CD4-positive, alpha-beta T cell treated with Interleukin-12 subunit alpha and Interleukin-12 subunit beta, for 1 hour (primary cell): ENCODE data around the gene CLTC.

ENCODE experiments used
- DNase-seq: peaks from one replicate; pipeline ENCODE4 v3.0.0-alpha.2; 2020

Gene CLTC

DNA sequence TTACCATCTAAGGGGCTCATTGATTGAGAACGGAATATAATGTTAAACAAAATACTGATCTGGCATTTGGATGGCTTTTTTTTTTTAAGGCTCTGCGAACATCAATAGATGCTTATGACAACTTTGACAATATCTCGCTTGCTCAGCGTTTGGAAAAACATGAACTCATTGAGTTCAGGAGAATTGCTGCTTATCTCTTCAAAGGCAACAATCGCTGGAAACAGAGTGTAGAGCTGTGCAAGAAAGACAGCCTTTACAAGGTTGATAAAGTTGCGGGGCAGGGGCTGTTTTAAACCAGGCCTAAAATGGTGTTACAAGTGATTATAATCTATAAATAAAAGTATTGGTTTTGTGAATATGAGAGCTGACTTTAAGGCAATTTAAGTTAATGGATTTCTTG is 65.3 kb downstream of the CLTC start:
- no peak for DNase-seq

DNA sequence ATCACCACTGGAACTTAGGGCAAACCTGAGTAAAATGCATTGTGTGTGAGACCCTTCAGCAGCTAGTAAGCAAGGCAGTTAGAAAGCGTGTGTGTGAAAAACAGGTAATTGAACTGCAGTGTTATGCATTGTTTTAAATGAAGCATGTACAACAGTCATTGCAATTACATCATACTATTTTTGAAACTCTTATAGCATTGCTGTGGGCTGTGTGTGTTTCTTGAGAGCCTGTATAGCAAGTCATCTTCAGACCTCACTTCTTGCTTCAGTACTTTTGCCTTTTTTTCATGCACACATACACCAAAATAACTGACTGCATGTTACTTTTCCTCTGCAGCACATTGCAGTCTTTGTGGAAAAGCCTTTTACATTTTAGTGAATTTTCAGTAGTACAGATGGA is 68.3 kb downstream of the CLTC start:
- DNase-seq = no peak

DNA sequence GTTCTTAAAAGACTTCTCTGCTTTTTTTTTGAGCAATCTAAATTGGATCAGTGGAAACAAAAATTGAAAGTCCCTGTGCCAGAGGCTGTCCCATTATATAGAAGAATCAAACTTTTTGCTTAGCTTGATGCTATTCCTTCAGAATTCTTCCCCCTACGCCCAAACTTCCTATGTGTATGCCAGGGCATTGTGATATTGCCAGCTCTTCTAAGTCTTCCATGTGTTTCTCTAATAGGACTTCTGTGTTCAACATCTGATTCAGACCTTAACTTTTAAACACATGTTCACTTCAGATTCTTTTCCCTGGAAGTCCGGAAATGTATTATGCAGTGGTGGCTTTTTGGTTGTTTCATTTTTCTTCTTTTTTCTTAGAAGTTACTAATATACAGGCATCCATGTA is 68.8 kb downstream of the CLTC start:
- DNase-seq = no peak

DNA sequence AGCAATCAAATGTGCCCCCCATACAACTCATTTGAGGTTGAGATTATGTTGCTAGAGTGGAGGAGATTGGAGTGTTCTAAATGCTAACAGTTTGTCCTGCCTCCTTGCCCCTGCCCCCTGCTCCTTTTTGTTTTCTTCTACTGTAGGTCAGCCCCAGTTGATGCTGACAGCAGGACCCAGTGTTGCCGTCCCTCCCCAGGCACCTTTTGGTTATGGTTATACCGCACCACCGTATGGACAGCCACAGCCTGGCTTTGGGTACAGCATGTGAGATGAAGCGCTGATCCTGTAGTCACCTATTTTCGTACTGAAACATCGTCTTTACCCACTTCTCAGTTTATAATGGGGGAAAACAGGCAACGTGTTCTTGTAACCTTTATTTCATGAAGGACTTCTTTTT is 73.9 kb downstream of the CLTC start:
- DNase-seq = no peak

DNA sequence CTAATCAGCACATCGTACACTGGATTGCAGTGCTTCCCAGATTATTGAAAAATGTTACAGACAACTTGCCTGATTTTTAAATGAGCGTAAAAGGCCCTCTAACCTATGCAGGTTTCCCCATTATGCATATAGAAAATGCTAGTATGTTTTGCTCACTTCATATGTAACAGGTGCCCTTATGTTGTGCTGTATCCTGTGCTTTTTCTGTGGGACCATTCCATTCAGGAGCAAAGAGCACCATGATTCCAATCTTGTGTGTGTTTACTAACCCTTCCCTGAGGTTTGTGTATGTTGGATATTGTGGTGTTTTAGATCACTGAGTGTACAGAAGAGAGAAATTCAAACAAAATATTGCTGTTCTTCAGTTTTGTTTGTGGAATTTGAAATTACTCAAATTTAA is 74.6 kb downstream of the CLTC start:
- no peak for DNase-seq

DNA sequence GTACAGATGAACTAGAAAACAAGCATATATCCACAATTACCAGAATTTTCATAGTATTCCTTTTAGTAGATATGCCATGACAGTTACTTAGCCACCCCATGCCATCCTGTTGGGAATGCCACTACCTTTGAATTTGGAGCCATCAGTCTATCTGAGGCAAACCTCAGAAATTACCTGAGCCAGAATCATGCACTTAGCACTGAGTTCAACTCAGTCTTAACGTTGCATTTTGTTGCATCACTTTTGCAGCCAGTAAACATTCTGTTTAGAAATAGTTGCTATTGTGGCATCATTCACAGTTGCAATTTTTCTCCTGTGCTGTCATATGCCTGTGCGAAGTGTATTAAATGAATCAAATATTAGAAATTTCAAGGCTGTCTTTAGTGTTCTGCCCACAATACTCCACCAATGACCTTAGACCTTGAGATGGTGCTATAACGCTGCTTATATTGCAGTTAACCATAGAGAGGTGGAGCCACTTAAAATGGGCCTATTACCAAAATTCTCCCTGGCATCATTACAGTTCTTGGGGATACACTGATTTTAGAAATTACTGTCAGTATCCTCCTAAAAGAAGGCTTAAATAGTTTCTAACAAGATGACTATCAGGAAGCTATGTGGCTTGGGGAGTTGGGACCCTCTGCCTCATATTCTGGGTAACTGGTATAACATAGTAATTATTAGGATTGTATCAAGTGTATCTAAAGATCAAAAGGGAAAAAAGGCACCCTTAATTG is 76.4 kb downstream of the CLTC start:
- no peak for DNase-seq

DNA sequence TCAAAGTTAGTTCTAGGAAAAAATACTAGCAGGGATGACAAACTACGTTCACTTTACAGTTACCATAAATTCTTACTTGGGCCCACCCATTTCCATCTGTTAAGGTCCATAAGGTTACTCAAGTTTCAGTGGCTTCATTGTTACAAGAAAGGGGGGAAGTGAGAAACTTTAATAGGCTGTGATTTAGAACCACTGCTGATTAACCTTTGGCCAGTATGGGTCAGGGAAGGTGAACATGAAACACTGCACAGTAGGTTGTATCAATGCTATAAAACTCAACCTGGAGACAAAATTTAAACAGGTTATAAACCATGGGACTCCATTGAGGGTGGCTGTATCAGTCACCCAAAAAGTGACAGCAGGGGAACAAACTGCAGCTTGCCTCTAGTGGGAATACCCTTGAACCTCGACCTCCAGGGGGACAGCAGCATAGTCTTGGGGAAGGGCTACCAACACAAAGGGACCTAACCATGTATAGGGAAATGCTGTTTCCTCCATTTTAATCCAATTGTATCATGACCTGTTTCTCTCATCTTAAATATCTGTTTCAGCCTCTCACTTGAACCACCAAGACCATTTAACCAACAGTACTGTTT is 77.1 kb downstream of the CLTC start:
- no peak for DNase-seq

DNA sequence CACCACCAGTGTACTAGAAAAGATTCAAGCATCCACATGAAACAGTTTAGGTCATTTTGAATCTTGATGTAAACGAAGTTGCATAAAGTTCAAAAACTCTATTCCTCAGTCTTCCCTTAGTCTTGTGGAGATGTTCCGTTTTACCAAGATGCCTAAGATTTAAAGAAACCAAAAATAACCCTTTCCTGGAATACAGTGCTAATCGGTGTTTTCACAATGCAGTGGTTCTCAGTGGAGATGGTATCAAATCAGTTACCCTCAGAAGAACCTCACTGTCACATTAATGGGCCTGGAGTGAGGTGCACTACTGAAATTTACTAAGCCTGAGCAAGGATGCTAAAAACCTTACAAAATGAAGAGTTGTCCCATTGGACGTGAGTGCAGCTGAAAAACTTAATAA is 78.4 kb downstream of the CLTC start:
- DNase-seq = no peak

DNA sequence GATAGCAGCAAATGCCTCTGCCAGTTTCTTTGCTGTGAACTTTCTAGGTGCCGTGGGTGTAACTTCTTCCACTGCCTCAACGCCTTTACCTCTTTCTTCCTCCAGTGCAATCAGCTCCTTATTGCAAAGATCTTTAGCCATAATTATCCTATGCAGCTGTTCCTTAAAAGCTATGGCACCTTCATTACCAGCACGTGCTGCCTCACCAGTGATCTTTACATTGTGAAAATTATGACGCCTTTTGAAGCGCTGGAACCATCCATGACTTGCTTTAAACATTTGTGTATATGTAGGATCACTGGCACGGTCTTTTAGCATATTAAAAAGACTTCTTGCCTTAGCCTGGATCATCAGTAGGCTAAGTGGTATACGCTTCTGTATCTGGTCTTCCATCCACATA is 79.5 kb downstream of the CLTC start:
- DNase-seq = no peak

DNA sequence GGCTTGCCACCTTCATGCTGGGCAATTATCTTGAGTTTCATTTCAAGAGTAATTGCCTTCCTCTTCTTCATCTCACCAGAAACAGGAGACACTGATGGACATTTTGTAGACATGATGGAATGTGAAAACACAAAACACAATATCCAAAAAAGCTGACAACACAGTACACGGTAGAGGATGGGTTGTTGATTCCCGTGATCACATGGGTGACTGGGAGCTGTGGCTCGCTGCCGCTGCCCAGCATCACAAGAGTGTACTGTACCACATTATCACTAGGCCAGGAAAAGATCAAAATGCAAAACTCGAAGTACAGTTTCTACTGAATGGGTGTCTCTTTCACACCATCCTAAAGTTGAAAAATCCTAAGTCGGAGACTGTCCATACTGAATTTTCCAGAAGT is 80.1 kb downstream of the CLTC start:
- DNase-seq = no peak

DNA sequence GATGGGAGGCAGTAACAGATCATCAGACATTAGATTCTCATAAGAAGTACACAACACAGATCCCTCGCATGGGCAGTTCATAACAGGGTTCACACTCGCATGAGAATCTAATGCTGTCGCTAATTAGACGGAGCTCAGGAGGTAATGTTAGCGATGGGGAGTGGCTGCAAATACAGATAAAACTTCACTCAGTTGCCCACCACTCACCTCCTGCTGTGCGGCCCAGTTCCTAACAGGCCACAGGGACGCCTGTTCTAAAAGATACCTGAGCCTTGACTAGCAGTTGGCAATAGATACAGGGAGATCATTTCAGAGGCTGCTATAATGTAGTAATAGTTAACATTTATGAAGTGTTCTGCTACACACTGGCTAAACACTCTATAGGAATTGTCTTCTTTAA is 82.6 kb downstream of the CLTC start:
- no peak for DNase-seq

DNA sequence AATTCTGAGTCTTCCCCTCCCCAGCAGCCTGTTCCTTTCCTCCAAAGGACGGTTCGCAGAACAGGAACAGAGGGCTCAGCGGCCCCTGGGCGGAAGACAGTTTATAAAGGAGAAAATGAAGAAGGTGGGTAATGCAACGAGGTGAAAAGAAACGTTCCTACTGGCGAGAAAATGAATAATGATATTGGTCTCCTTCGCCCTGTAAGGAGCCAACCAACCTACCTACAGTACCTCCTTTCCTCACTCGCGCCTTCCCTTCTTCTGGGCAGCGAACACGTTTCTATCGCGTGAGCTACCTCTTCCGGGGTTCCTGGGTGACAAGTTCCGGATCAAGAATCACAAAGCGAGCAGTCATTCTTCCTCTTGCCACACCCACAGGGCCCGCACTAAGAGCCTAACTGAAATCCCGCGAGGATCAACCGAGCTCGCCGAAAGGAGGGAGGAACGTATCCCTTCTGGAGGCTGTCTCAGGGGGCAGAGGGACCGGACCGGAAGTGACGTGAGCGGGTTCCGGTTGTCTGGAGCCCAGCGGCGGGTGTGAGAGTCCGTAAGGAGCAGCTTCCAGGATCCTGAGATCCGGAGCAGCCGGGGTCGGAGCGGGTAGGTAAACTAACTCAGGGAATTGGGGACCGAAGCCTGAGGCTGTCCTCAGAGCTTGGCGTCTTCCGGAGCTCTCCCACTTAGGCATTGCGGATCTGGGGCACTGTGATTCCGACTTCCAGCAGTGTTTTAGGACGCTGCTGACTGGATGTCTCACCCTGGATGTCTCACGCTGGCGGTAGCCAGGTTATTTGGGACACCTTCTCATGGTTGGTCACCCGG is 87.7 kb downstream of the CLTC start, which contains the start of the genes PTRH2 and VMP1:
Gene PTRH2, minus strand, starts transcription at position 282 of the 822 bp plus-strand sequence. CDS start 9,452 bp downstream, outside the sequence.
Gene VMP1, plus strand, starts transcription at position 506 of the 822 bp plus-strand sequence. CDS start 23,793 bp downstream, outside the sequence.
- DNase-seq = peak; percentile 94

DNA sequence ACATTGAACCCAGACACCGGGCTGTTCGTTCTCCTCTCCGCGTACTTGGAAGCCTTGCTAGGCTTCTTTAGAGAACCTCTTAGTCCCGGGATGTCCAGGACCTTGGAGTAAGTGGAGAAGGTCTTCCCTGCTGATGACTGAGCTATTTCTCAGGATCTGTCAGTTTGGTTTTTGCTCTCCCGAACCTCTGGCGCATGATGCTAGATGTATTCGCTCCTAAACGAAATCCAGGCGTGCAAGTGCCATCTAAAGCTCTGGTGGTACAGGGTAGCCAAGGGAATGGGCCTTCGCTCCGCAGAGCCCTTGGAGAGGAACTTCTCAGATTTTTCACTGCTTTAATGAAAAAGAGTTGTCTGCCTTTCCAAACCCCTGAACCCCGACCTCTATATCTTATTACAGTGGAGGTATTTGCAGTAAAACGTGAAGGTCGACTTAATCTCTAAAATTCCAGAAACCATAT is 88.3 kb downstream of the CLTC start:
- no peak for DNase-seq

DNA sequence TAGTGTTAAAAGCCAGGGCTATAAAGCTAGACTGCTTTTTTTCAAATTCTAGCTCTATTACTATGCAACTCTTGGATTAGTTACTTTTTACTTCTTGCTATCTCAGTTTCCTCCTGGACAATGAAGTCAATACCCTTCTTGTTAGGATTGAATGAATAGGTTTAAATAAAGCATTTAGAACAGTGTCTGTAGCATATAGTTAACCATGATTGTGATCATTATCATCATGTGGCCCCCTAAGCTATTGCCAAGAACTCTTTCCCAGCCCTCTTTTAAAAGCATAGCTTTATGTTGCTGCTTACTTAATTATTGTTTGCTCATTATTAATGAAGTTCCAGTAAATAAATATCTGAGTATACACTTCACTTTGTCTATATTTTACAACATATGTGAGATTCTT is 92.2 kb downstream of the CLTC start:
- DNase-seq = no peak

DNA sequence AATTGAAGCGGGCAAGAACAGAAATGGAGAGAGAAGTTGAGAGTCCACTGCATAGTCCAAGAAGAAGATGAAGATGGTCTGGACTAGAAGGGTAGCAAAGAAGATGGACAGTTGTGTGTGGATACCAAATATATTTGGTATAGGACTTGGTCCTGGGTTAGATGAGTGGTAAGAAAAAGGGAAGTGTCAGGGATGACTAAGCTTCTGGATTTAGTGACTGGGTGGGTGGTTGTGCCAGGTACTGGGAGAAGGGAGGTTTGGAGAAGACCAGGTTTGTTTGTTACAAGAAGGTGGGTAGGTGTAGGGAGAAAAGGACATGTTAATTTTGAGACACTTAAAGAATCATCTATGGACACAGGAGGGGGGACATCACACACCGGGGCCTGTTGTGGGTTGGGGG is 93.2 kb downstream of the CLTC start:
- no peak for DNase-seq

DNA sequence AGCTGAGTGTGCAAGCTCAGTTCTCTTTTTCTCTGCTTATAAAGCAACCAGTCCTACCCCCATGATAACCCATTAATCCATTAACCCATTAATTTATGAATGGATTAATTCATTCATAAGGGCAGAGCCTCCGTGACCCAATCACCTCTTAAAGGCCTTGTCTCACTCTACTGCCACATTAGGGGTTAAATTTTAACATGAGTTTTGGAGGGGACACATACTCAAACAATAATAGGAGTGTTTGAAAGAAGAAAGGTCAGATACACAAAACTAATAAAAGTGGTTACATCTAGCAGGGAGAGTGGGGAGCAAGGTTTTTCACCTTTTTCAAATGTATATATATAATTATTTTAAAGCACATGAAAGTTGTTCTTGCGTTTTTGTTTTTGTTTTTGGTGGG is 94.6 kb downstream of the CLTC start:
- DNase-seq = no peak

DNA sequence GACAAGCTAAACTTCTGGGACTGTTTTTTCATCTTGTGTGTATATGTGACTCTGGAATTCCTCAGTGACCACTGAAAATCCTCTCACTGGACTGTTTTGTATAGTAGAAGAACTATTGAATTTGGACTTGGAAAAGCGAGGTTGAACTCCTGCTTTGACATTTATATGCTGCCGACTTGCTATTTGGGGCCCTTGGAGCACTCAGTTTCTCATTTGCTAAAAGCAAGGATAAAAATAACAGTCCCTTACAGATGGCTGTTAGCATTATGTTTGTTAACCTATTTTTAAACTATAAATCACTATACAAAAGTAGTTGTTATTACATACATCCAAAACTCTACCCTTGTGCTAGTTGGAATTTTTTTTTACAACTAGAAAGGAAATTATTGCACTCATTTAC is 96.7 kb downstream of the CLTC start:
- no peak for DNase-seq

DNA sequence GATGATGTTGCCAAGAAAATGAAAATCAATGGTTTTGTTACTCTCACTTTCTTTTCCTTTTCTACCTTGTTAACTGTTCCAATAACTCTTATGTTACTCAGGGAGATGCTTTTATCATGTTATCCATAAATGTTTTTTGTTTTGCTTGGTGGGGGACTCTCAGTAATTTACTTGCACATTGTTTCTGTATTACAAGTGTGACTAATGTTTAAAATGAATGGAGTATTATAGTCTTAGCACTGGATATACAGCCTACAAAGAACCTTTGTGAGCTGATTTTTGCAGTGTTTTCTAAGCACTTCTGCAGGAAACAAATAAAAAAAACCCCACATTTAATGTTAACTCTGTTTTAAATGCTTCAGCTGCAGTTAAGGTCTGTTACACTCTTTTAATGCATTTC is 99.8 kb downstream of the CLTC start:
- DNase-seq = no peak

DNA sequence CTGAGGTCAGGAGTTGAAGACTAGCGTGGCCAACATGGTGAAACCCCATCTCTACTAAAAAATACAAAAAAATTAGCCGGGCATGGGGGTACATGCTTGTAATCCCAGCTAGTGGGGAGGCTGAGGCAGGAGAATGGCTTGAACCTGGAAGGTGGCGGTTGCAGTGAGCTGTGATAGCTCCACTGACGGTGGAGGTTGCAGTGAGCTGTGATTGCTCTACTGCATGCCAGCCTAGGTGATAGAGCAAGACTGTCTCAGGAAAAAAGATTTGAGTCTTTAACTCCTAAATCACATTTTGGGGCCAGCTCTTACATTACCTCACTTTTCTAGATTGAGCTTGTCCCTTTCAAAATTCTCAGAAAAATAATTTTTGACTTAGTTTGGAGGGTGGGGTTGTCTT is 102.9 kb downstream of the CLTC start:
- DNase-seq = no peak

DNA sequence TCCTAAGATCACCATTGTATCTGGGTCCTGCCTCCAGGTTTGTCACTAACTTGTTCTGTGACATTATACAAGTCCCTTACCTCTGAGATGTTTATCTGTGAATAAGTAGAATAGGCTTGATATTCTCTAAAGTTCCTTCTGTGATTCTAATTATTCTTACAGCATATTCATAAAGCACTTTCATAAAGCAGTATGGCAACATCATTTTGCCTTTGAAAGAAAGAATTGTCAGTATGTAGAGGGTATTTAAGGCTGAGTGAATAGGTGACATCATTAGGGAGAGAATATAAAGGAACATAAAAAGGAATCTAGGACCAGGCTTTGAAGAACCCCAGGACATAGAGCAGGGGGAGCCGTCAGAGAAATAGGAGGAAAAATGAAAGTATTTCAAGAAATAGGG is 103.3 kb downstream of the CLTC start:
- DNase-seq = no peak

DNA sequence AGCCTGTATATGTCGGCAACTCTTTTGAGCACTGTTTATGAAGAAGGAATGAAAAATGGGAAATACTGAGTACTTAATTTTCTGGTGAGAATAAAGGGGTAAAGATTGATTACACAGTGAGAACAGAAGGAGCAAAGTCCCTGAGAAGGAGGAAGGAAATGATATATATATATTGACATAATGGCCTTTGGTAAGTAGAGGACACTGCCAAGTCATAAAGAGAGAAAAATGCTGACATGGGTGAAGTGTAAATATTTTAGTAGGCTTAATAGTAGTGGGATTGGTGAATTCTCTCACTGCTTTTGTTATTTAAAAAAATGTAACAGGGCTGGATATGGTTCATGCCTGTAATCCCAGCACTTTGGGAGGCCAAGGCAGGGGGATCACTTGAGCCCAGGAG is 103.9 kb downstream of the CLTC start:
- no peak for DNase-seq

DNA sequence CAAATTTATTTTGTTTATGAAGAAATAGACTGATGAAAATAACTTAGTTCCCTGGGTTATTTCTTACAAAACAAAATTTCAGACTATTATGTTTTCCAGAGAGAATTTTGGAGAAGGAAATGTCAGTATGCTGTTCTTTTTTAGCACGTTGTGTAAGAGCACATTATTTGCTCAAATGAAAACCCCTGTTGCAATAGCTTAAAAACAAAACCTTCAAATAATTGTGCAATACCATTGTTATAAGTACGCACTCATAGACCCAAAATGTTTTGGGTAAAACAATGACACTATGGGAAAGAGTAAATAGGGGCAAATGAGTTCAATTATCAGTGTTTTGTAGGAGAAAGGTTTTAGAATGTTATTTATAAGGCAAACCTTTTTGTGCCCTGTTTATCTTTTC is 106.0 kb downstream of the CLTC start:
- DNase-seq = no peak

DNA sequence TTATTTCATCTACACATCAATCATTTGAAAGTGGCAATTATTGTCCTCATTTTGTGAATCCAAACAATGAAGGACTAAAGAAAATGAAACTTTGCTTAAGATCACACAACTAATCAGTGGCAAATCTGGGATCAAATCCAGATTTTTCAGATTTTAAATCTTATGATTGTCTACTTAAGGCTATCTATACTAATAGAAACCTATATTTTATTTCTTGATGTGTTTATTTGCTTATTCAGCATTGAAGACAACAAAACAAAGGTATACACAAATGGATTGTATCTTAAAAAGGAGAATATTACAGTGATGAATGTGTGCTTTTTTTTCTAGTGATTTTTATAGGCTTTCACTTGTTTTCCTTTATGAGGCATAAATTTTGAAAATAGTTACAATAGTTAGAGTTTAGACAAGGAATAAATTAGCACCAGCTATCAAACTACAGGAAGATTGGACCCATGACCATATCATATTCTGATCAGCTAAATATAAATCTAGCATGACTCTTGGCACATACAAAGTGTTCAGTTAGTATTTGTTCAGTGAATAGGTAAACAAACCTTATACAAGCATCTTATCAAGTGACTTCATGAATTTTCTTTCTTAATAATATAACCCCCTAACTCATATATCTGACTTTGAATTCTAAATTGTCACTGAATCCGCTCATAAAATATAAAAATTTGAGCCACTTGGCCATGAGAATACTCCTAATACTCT is 108.3 kb downstream of the CLTC start:
- DNase-seq = no peak
